GM12878 (cell line): Measurements from ENCODE around the gene KRT78. TPM values are rescaled to one million over a fixed set of nuclear protein-coding genes. Genes with fewer than 3 reads are reported as not detected.

Experiments used
- ATAC-seq: fragments of 200-7000 bp; cut with Tn5 transposase; 3 replicates; pipeline ENCODE4 v1.9.1; 2020; ENCODE audit warnings: mild to moderate bottlenecking, moderate library complexity
- BruUV-seq: library from RNA; stranded (reverse); fragments of 400-500 nt; replicated peaks from 2 replicates; lab custom pipeline; 2021; lab: Mats Ljungman, UMichigan
- CTCF ChIA-PET: fragments of 300-600 bp; sonication (Branson Sonifier 250); formaldehyde crosslinking; extraction: SDS; loops from one replicate; lab custom pipeline; 2021; ENCODE audit warnings: inconsistent platforms; lab: Yijun Ruan, JAX
- POLR2A ChIA-PET: fragments of 350-600 bp; formaldehyde crosslinking; extraction: SDS; loops from one replicate; lab custom pipeline; 2021; ENCODE audit warnings: inconsistent platforms; lab: Charles Lee
- RAD21 ChIA-PET: fragments of 300-600 bp; sonication (Branson Sonifier 250); formaldehyde crosslinking; loops from one replicate; lab custom pipeline; 2023; ENCODE audit warnings: antibody characterized with exemption; ENCODE audit not compliant: unreplicated experiment; lab: Charles Lee
- SMC1A ChIA-PET: fragments of 300-600 bp; sonication (Branson Sonifier 250); formaldehyde crosslinking; loops from one replicate; lab custom pipeline; 2023; ENCODE audit not compliant: unreplicated experiment, uncharacterized antibody; lab: Charles Lee
- DNase-seq: peaks from one replicate; pipeline ENCODE4 v3.0.0-alpha.2; 2011; ENCODE audit warnings: low read depth, low spot score
- FAIRE-seq: peaks from 3 replicates; lab custom pipeline; 2011; peaks lifted over from hg19 to GRCh38; lab: Jason Lieb, UNC
- H2AFZ ChIP-seq: 2 replicates; pipeline ENCODE4 v1.6.0; 2011; ENCODE audit warnings: low read depth, low read length, control low read depth; ENCODE audit not compliant: control insufficient read depth
- H3K27ac ChIP-seq: 2 replicates; pipeline ENCODE4 v1.5.1; 2011; ENCODE audit warnings: control low read depth; ENCODE audit not compliant: control insufficient read depth, insufficient read depth
- H3K27me3 ChIP-seq, 2 experiments: replicated peaks in 1 of 2; 2 replicates each; pipeline versions ENCODE4 v1.6.0 to v1.6.1; 2011; ENCODE audit warnings: low read length in 1 of 2; ENCODE audit not compliant: control insufficient read depth in 2 of 2, insufficient read depth in 2 of 2
- H3K36me3 ChIP-seq, 2 experiments: 2 replicates each; pipeline ENCODE4 v1.5.1; 2011; ENCODE audit warnings: low read length in 1 of 2; ENCODE audit not compliant: control insufficient read depth in 2 of 2, insufficient read depth in 2 of 2
- H3K4me1 ChIP-seq: 2 replicates; pipeline ENCODE4 v1.6.1; 2011; ENCODE audit warnings: mild to moderate bottlenecking, low read length, moderate library complexity, mixed read lengths; ENCODE audit not compliant: control insufficient read depth, insufficient read depth
- H3K4me2 ChIP-seq: 2 replicates; pipeline ENCODE4 v1.6.0; 2011; ENCODE audit warnings: control low read depth; ENCODE audit not compliant: control insufficient read depth, insufficient read depth
- H3K4me3 ChIP-seq: fragments of 200-600 bp; sonication (generic); 2 replicates; pipeline ENCODE4 v1.5.1; 2016
- H3K79me2 ChIP-seq: 2 replicates; pipeline ENCODE4 v1.6.0; 2011; ENCODE audit warnings: low read length; ENCODE audit not compliant: control insufficient read depth, insufficient read depth
- H3K9ac ChIP-seq: 2 replicates; pipeline ENCODE4 v1.8.0; 2011; ENCODE audit warnings: low read length, control low read depth, mixed read lengths; ENCODE audit not compliant: control insufficient read depth, insufficient read depth
- H3K9me3 ChIP-seq: replicated peaks from 3 replicates; pipeline ENCODE4 v1.5.1; 2011; ENCODE audit warnings: mild to moderate bottlenecking, low read length; ENCODE audit not compliant: control insufficient read depth, insufficient read depth
- H4K20me1 ChIP-seq: 2 replicates; pipeline ENCODE4 v1.6.0; 2011; ENCODE audit not compliant: control insufficient read depth, insufficient read depth
- CTCF ChIP-seq, 3 experiments: IDR thresholded peaks in 2 of 3; conservative IDR thresholded peaks in 1 of 3; 2 replicates each; pipeline ENCODE4 v1.5.1; 2011; ENCODE audit warnings: low read depth in 3 of 3, low read length in 3 of 3, mild to moderate bottlenecking in 3 of 3, control low read depth in 2 of 3, moderate library complexity in 2 of 3, inconsistent platforms in 1 of 3, mixed read lengths in 1 of 3; ENCODE audit not compliant: control insufficient read depth in 2 of 3, insufficient read depth in 1 of 3; ENCODE audit errors: extremely low read depth in 1 of 3
- RAD21 ChIP-seq: IDR thresholded peaks from 2 replicates; pipeline ENCODE4 v1.6.1; 2011; ENCODE audit warnings: mild to moderate bottlenecking, low read depth, low read length, moderate library complexity; ENCODE audit not compliant: insufficient read depth
- RAD51 ChIP-seq: fragments of 450-650 bp; IDR thresholded peaks from 2 replicates; pipeline ENCODE4 v1.6.1; 2016; ENCODE audit warnings: moderate library complexity, mild to moderate bottlenecking, inconsistent platforms
- SMC3 ChIP-seq: IDR thresholded peaks from 2 replicates; pipeline ENCODE4 v1.6.1; 2011; ENCODE audit warnings: low read length, improper control_type of control experiment, borderline replicate concordance
- whole genome bisulfite sequencing: methylation state at CpG from one replicate; pipeline ENCODE4 v1.1.6; 2016; ENCODE audit warnings: low lambda C conversion rate; ENCODE audit not compliant: insufficient replicate concordance, insufficient coverage; ENCODE audit errors: missing lambda C conversion rate; 5-methylcytosine and 5-hydroxymethylcytosine counted together
- in situ Hi-C: fragments of 300-500 bp; cut with MboI; formaldehyde crosslinking; loops from 9 replicates; pipeline ENCODE4 v1.14.3; 2018; ENCODE audit warnings: mixed read lengths
- intact Hi-C: fragments of 100-400 bp; cut with micrococcal nuclease; formaldehyde crosslinking; loops from one replicate; pipeline ENCODE4 v1.14.2; 2022; ENCODE audit not compliant: unreplicated experiment
- polyA plus RNA-seq, 11 experiments: library from polyadenylated mRNA; depleted of rRNA in 4 of 11; unstranded in 6 of 11; stranded (reverse) in 5 of 11; fragments of >200 nt; fragmentation: Nextera tagmentation in 4 of 11; fragmentation: Illumina TruSeq in 1 of 11; extraction: Ambion mirVana in 4 of 11; extraction: Trizol in 1 of 11; gene quantifications; 1 replicate in 1 of 11; 2 replicates in 10 of 11; pipeline versions ENCODE4 v1.2.1 to v1.2.3, GENCODE V29; 2011 to 2016; ENCODE audit warnings: inconsistent platforms in 2 of 11, missing spikeins in 2 of 11, low read depth in 1 of 11
- total RNA-seq, 4 experiments: library from RNA; depleted of rRNA in 3 of 4; stranded (reverse); fragments of >200 nt in 3 of 4; fragmentation: Illumina TruSeq in 1 of 4; extraction: Trizol in 1 of 4; gene quantifications; 2 replicates each; pipeline versions ENCODE4 v1.2.1 to v1.2.3, GENCODE V29; 2013 to 2021

KRT78 gene
- total and polyA plus RNA-seq, 10 of the 15 experiments (the other 5 are each of a cell fraction or from before 2014, with no cell fraction given) = 0.07 TPM; not detected in 9

- FAIRE-seq (no peak), DNase-seq (no peak), ATAC-seq (peak; percentile 49; the same call in 2 of the 3 replicates)
- in situ Hi-C loops = loop anchor here (10.0 kb wide), 1 partner anchor 281 kb away; no protein-coding TSS in a partner anchor
- POLR2A ChIA-PET = no interaction called here
- H3K4me3 ChIP-seq = no peak overlapping the region
- no peak overlapping the region for H3K4me2 ChIP-seq
- CTCF ChIA-PET = interaction anchor here (0.7 to 1.7 kb wide), 10 partner anchors 9 to 712 kb away, joined by 3 to 7 read pairs (median 3); no protein-coding TSS in a partner anchor
- H3K4me1 ChIP-seq = peaks cover 4% of the 10 kb centered on the region
- BruUV-seq = no TSS peak
- no peaks in the 10 kb centered on the region for H3K27me3 ChIP-seq
- SMC1A ChIA-PET = no interaction called here
- H3K9ac ChIP-seq = no peak overlapping the region
- H4K20me1 ChIP-seq = no peaks in the 10 kb centered on the region; the same call in 1 of the 2 replicates
- intact Hi-C loops = no loop called here
- H3K36me3 ChIP-seq = no peaks in the 10 kb centered on the region
- TF ChIP-seq SMC3 (peak; percentile 23; the same call in 1 of the 2 replicates), CTCF (IDR thresholded peaks at IDR 0.05 in 2 of 3, conservative IDR thresholded peaks at IDR 0.05 in 1 of 3; ENCODE audit: control insufficient read depth in 2 of 3, extremely low read depth in 1 of 3, insufficient read depth in 1 of 3, low read depth in 3 of 3, low read length in 3 of 3) (peak; percentile 51 to 71 (median 62)), RAD51 (no peak), RAD21 (peak; percentile 48)
- no peaks in the 10 kb centered on the region for H3K79me2 ChIP-seq
- no peaks in the 10 kb centered on the region for H3K9me3 ChIP-seq
- 46% methylated on average over 10 of the region's 10 CpGs for WGBS
- RAD21 ChIA-PET = interaction anchor here (1.0 to 1.1 kb wide), 2 partner anchors 115 to 282 kb away, joined by 3 read pairs; no protein-coding TSS in a partner anchor
- no peak overlapping the region for H2AFZ ChIP-seq
- no peak overlapping the region for H3K27ac ChIP-seq
Observed at GRCh38 chr12:52865090-52865944, 16.5 kb upstream of the KRT78 start.
